Measurements from ENCODE around the gene MIA3.
"Not testable (repeated sequence)": the region's sequence is repeated elsewhere in the genome, so short reads cannot be mapped to it uniquely, and the experiment has no call there.

MIA3 gene

GRCh38 chr1:222596696-222597095, 21.2 kb upstream of the MIA3 start:
- Histone ChIP-seq H3K27me3 (ENCODE audit: control insufficient read depth, low read length) (no peaks in the 10 kb centered on the region), H3K27ac (ENCODE audit: low read depth, low read length) (no peak overlapping the region), H3F3A (ENCODE audit: control insufficient read depth, insufficient read depth) (no peaks in the 10 kb centered on the region), H4K20me1 (ENCODE audit: control insufficient read depth, insufficient read depth, low read depth, low read length) (no peaks in the 10 kb centered on the region), H3K4me3 (ENCODE audit: low read length) (no peak overlapping the region), H3K9me3 (ENCODE audit: control insufficient read depth, insufficient read depth, low read length) (no peaks in the 10 kb centered on the region), H3K9me2 (replicated peaks; ENCODE audit: control insufficient read depth, low read length) (no peaks in the 10 kb centered on the region), H3K4me1 (ENCODE audit: control insufficient read depth, low read length) (no peaks in the 10 kb centered on the region), H3K4me2 (ENCODE audit: low read length) (no peak overlapping the region), H3K79me2 (ENCODE audit: control insufficient read depth, low read length) (no peaks in the 10 kb centered on the region), H3K36me3 (ENCODE audit: control insufficient read depth, low read length) (no peaks in the 10 kb centered on the region)
- no peak for TF ChIP-seq EZH2phosphoT487 (IDR thresholded peaks at IDR 0.05; ENCODE audit: borderline replicate concordance, low read length)
- no peak for TF ChIP-seq CTCF (IDR thresholded peaks at IDR 0.05; ENCODE audit: low read depth, low read length, poor library complexity, severe bottlenecking)

GRCh38 chr1:222600281-222600680, 17.6 kb upstream of the MIA3 start:
- H3K79me2 ChIP-seq (ENCODE audit: control insufficient read depth, low read length), result no peaks in the 10 kb centered on the region
- H3F3A ChIP-seq (ENCODE audit: control insufficient read depth, insufficient read depth), result no peaks in the 10 kb centered on the region
- no peaks in the 10 kb centered on the region for H3K9me2 ChIP-seq (replicated peaks; ENCODE audit: control insufficient read depth, low read length)
- no peaks in the 10 kb centered on the region for H3K9me3 ChIP-seq (ENCODE audit: control insufficient read depth, insufficient read depth, low read length)
- no peaks in the 10 kb centered on the region for H3K4me1 ChIP-seq (ENCODE audit: control insufficient read depth, low read length)
- H3K27me3 ChIP-seq (ENCODE audit: control insufficient read depth, low read length), result no peaks in the 10 kb centered on the region
- H3K36me3 ChIP-seq (ENCODE audit: control insufficient read depth, low read length), result no peaks in the 10 kb centered on the region
- no peak overlapping the region for H3K4me3 ChIP-seq (ENCODE audit: low read length)
- no peak overlapping the region for H3K27ac ChIP-seq (ENCODE audit: low read depth, low read length)
- H3K4me2 ChIP-seq (ENCODE audit: low read length), result no peak overlapping the region
- TF ChIP-seq EZH2phosphoT487 (IDR thresholded peaks at IDR 0.05; ENCODE audit: borderline replicate concordance, low read length) (no peak), CTCF (IDR thresholded peaks at IDR 0.05; ENCODE audit: low read depth, low read length, poor library complexity, severe bottlenecking) (no peak)
- H4K20me1 ChIP-seq (ENCODE audit: control insufficient read depth, insufficient read depth, low read depth, low read length), result no peaks in the 10 kb centered on the region

- TF ChIP-seq CTCF (IDR thresholded peaks at IDR 0.05; ENCODE audit: low read depth, low read length, poor library complexity, severe bottlenecking) (no peak), EZH2phosphoT487 (IDR thresholded peaks at IDR 0.05; ENCODE audit: borderline replicate concordance, low read length) (no peak)
- no peaks in the 10 kb centered on the region for H3K79me2 ChIP-seq (ENCODE audit: control insufficient read depth, low read length)
- H3K9me3 ChIP-seq (ENCODE audit: control insufficient read depth, insufficient read depth, low read length), result no peaks in the 10 kb centered on the region
- H3K4me1 ChIP-seq (ENCODE audit: control insufficient read depth, low read length), result no peaks in the 10 kb centered on the region
- no peaks in the 10 kb centered on the region for H3K27me3 ChIP-seq (ENCODE audit: control insufficient read depth, low read length)
- H3K9me2 ChIP-seq (replicated peaks; ENCODE audit: control insufficient read depth, low read length), result no peaks in the 10 kb centered on the region
- H3K27ac ChIP-seq (ENCODE audit: low read depth, low read length), result no peak overlapping the region
- H3K4me3 ChIP-seq (ENCODE audit: low read length), result no peak overlapping the region
- H3K36me3 ChIP-seq (ENCODE audit: control insufficient read depth, low read length), result no peaks in the 10 kb centered on the region
- no peaks in the 10 kb centered on the region for H4K20me1 ChIP-seq (ENCODE audit: control insufficient read depth, insufficient read depth, low read depth, low read length)
- H3F3A ChIP-seq (ENCODE audit: control insufficient read depth, insufficient read depth), result no peaks in the 10 kb centered on the region
- no peak overlapping the region for H3K4me2 ChIP-seq (ENCODE audit: low read length)
Observed at GRCh38 chr1:222601257-222601656, 16.6 kb upstream of the MIA3 start.

GRCh38 chr1:222606757-222607156, 11.1 kb upstream of the MIA3 start:
- Histone ChIP-seq H3K9me3 (ENCODE audit: control insufficient read depth, insufficient read depth, low read length) (no peaks in the 10 kb centered on the region), H3K27me3 (ENCODE audit: control insufficient read depth, low read length) (no peaks in the 10 kb centered on the region; the same call in 1 of the 2 replicates), H3K79me2 (ENCODE audit: control insufficient read depth, low read length) (no peaks in the 10 kb centered on the region), H3K27ac (ENCODE audit: low read depth, low read length) (no peak overlapping the region), H3K9me2 (replicated peaks; ENCODE audit: control insufficient read depth, low read length) (no peaks in the 10 kb centered on the region), H4K20me1 (ENCODE audit: control insufficient read depth, insufficient read depth, low read depth, low read length) (no peaks in the 10 kb centered on the region), H3K4me1 (ENCODE audit: control insufficient read depth, low read length) (no peaks in the 10 kb centered on the region), H3F3A (ENCODE audit: control insufficient read depth, insufficient read depth) (no peaks in the 10 kb centered on the region), H3K36me3 (ENCODE audit: control insufficient read depth, low read length) (no peaks in the 10 kb centered on the region), H3K4me3 (ENCODE audit: low read length) (no peak overlapping the region), H3K4me2 (ENCODE audit: low read length) (no peak overlapping the region)
- no peak for TF ChIP-seq CTCF (IDR thresholded peaks at IDR 0.05; ENCODE audit: low read depth, low read length, poor library complexity, severe bottlenecking)
- TF ChIP-seq EZH2phosphoT487 (IDR thresholded peaks at IDR 0.05; ENCODE audit: borderline replicate concordance, low read length), result no peak

- not testable (repeated sequence) for H3K36me3 ChIP-seq (ENCODE audit: control insufficient read depth, low read length); H3K4me1 ChIP-seq (ENCODE audit: control insufficient read depth, low read length)
Observed at GRCh38 chr1:222609111-222609510, 8.8 kb upstream of the MIA3 start.

More at GRCh38 chr1:222609111-222609510, 8.8 kb upstream of the MIA3 start:
- not testable (repeated sequence) for H3K9me3 ChIP-seq (ENCODE audit: control insufficient read depth, insufficient read depth, low read length); H3K27ac ChIP-seq (ENCODE audit: low read depth, low read length); H3K4me2 ChIP-seq (ENCODE audit: low read length); H4K20me1 ChIP-seq (ENCODE audit: control insufficient read depth, insufficient read depth, low read depth, low read length); H3K79me2 ChIP-seq (ENCODE audit: control insufficient read depth, low read length); H3K4me3 ChIP-seq (ENCODE audit: low read length); H3K9me2 ChIP-seq (replicated peaks; ENCODE audit: control insufficient read depth, low read length); H3F3A ChIP-seq (ENCODE audit: control insufficient read depth, insufficient read depth)
- H3K27me3 ChIP-seq (ENCODE audit: control insufficient read depth, low read length), result peaks cover 18% of the 10 kb centered on the region
